Activated T-cell treated with anti-CD3 and anti-CD28 coated beads for 24 hours (primary cell): Measurements from ENCODE around the gene C4orf33.
"Not testable (repeated sequence)": the region's sequence is repeated elsewhere in the genome, so short reads cannot be mapped to it uniquely, and the experiment has no call there.

Source experiments
- DNase-seq: peaks from one replicate; pipeline ENCODE4 v3.0.0-alpha.2; 2020; ENCODE audit warnings: low read depth

The C4orf33 gene

GRCh38 chr4:129095811-129096454, at the start of gene C4orf33:
C4orf33 (plus strand) TSS chr4:129096152; CDS start chr4:129102611, 6,459 bp downstream.
- DNase-seq = peak; percentile 72

GRCh38 chr4:129059028-129059427, 36.9 kb upstream of the C4orf33 start:
- DNase-seq = no peak

- DNase-seq = no peak
These were observed 33.4 kb upstream of the C4orf33 start for GRCh38 chr4:129062580-129062979.

GRCh38 chr4:129063640-129064039, 32.3 kb upstream of the C4orf33 start:
- no peak for DNase-seq

- no peak for DNase-seq
These were observed 31.2 kb upstream of the C4orf33 start for GRCh38 chr4:129064717-129065116.

- not testable (repeated sequence) for DNase-seq
These were observed 26.4 kb upstream of the C4orf33 start for GRCh38 chr4:129069537-129069936.

GRCh38 chr4:129077326-129077725, 18.6 kb upstream of the C4orf33 start:
- DNase-seq = no peak

- no peak for DNase-seq
These were observed 15.8 kb upstream of the C4orf33 start for GRCh38 chr4:129080129-129080528.

GRCh38 chr4:129082302-129082701, 13.7 kb upstream of the C4orf33 start:
- no peak for DNase-seq

GRCh38 chr4:129085472-129085871, 10.5 kb upstream of the C4orf33 start:
- DNase-seq = no peak

GRCh38 chr4:129087516-129087915, 8.4 kb upstream of the C4orf33 start:
- DNase-seq = no peak

GRCh38 chr4:129092631-129093190, 3.2 kb upstream of the C4orf33 start:
- no peak for DNase-seq

- DNase-seq = peak; percentile 96
These were observed 2.6 kb upstream of the C4orf33 start, which contains the start of gene SCLT1 for GRCh38 chr4:129093191-129093920. SCLT1 (minus strand) TSS chr4:129093539; CDS start chr4:129093103, 436 bp downstream.

GRCh38 chr4:129094347-129094746, 1.6 kb upstream of the C4orf33 start:
- no peak for DNase-seq

- no peak for DNase-seq
These were observed 2.6 kb downstream of the C4orf33 start for GRCh38 chr4:129098531-129099001.

GRCh38 chr4:129109965-129110824, 14.2 kb downstream of the C4orf33 start:
- no peak for DNase-seq

- no peak for DNase-seq
These were observed 15.0 kb downstream of the C4orf33 start for GRCh38 chr4:129110931-129111330.

- DNase-seq = no peak
These were observed 16.0 kb downstream of the C4orf33 start for GRCh38 chr4:129111919-129112318.

- DNase-seq = no peak
These were observed 17.5 kb downstream of the C4orf33 start for GRCh38 chr4:129113434-129113833.

GRCh38 chr4:129113919-129114318, 18.0 kb downstream of the C4orf33 start:
- no peak for DNase-seq

- no peak for DNase-seq
These were observed 21.8 kb downstream of the C4orf33 start for GRCh38 chr4:129117705-129118104.

- not testable (repeated sequence) for DNase-seq
These were observed 30.7 kb downstream of the C4orf33 start for GRCh38 chr4:129126614-129127013.
